GM21825 (cell line): ENCODE results near the gene NCAPH2.

ENCODE experiments used
- ATAC-seq: cut with Tn5 transposase; IDR thresholded peaks from one replicate; pipeline ENCODE4 v1.9.1; 2021; ENCODE audit warnings: mild to moderate bottlenecking, moderate library complexity; ENCODE audit not compliant: unreplicated experiment

The NCAPH2 gene

GRCh38 chr22:50473855-50474671 is 34.0 kb upstream of the NCAPH2 start:
- no peak for ATAC-seq

DNA sequence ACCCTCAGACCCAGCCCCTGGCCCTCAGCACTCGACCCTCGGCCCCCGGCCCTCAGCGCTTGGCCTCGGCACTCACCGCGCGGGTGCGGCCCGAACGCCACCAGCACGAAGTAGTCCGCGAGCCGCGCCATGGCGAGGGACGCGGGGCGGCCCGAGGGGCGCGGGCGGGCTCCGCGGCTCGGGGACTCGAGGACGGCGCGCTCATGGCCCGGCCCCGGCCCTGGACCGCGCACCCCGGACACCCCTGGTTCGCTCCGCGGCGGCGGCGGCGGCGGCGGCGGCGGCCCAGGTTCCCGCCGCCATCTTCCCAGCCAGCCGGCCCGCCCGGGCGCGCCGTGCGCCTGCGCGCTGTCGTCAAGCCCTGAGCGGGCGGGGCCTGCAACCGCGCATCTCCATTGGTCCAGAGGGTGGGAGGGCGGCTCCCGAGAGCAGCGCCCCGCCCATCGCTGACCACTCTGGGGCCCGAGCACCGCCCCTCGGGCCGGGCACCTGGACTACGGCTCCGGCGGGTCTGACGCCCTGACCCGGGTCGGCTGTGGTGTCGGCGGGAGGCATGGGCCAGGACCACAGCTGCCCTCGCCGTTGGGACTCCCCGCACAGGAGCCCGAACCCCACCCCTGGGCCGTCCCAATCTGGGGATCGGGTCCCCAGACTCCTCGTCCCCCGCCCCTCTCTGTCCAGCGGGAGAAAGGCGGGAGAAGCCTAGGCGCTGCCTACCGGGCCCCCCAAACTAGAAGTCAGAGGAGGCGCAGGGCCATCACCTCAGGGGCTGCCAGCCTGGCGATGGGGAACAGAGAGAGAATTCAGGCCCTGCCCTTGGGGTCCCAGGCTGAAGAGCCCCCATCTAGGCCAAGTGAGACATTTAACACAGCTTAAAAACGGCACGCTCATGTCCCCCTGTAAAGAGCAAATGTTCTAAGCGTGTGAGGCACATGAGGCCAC is 33.0 kb upstream of the NCAPH2 start, which contains the start of gene SBF1:
Gene SBF1, minus strand, starts transcription at position 326 of the 942 bp plus-strand sequence. Its CDS starts 195 bp downstream, at position 131.
- peak; percentile 50 for ATAC-seq

GRCh38 chr22:50475652-50476002 is 32.4 kb upstream of the NCAPH2 start:
- ATAC-seq, result no peak

- no peak for ATAC-seq
These were observed 31.2 kb upstream of the NCAPH2 start for GRCh38 chr22:50476868-50477267.

- ATAC-seq, result no peak
These were observed 30.1 kb upstream of the NCAPH2 start for GRCh38 chr22:50477923-50478322.

DNA sequence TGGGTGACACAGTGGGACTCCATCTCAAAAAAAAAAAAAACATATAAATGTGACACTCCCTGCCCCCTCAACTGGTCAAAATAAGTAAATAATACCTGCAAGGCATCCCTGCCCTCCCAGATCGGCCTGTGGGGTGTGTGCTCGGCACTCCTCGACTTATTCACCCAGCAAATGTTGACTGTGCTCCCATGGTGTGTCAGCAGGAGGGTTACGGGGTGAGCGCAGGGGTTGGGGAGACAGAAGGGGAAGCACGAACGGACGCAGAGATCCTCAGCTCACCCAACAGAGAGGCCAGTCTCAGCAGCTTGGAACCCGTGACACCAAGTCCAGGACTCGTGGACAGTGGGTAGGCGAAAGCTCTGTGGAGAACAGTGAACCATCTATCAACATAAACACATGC is 28.3 kb upstream of the NCAPH2 start:
- no peak for ATAC-seq

GRCh38 chr22:50481045-50481439 is 27.0 kb upstream of the NCAPH2 start:
- ATAC-seq, result no peak

DNA sequence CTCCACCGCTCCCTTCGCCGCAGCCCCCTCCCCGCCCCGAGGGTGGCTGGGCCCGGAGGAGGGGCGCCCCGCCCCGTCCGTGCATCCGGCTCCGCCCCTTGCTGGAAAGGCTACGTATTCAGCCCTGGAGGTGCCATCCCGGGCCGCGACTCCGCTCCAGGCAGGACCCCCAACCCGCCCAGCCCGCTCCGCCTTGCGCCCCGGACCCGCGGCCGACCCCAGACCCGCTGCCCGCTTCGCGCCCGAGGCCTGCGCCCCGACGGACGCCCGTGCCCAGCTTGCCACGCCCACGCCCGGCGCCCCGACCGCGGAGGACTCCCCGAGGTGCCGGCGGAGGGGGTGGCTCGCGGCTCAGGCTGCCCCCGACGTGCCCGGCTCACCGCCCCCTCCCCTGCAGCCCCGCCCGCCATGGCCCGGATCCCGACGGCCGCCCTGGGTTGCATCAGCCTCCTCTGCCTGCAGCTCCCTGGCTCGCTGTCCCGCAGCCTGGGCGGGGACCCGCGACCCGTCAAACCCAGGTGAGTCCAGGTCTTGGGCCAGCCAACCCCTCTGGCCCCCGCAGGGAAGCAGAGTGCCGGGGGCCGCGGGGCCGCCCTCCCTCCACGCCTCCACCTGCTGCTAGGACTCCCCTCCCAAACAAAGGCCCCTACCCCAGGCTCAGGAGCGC is 26.5 kb upstream of the NCAPH2 start, which contains the start of gene ADM2:
Gene ADM2, plus strand, starts transcription at position 104 of the 667 bp plus-strand sequence. Its CDS starts 305 bp downstream, at position 409.
- ATAC-seq, result no peak

DNA sequence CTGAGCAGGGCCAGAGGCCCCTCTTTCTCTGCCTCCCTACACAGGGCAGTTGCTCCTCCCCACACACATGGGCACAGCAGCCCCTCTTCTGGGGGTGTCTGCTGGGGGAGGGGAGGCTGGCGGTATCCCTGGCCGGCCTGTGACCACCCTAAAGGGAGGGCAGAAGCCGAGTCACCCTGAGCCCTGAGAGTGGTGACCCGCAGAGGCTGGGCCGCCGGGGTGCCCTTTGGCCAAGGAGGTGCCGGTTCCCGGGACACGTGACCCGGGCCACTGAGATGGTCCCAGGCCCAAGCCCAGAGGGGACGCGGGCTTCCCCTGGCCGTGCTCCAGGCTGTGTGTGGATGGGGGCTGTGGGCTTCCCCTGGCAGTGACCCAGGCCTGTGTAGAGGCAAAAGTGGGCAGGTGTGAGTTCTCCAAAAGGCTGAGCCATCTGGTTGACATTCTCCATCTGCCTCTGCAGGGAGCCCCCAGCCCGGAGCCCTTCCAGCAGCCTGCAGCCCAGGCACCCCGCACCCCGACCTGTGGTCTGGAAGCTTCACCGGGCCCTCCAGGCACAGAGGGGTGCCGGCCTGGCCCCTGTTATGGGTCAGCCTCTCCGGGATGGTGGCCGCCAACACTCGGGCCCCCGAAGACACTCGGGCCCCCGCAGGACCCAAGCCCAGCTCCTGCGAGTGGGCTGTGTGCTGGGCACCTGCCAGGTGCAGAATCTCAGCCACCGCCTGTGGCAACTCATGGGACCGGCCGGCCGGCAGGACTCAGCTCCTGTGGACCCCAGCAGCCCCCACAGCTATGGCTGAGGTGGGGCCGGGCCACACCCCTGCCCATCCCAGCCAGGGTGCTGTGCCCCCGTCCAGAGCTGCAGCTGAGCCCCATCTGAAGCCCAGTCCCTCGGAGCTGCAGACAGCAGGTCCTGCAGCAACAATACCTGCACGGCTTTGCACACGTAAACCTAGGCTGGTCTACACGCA is 25.6 kb upstream of the NCAPH2 start:
- no peak for ATAC-seq

GRCh38 chr22:50483106-50483505 is 24.9 kb upstream of the NCAPH2 start:
- ATAC-seq, result no peak

GRCh38 chr22:50483556-50483955 is 24.5 kb upstream of the NCAPH2 start:
- ATAC-seq, result no peak

GRCh38 chr22:50483977-50484853 is 23.8 kb upstream of the NCAPH2 start:
- no peak for ATAC-seq

DNA sequence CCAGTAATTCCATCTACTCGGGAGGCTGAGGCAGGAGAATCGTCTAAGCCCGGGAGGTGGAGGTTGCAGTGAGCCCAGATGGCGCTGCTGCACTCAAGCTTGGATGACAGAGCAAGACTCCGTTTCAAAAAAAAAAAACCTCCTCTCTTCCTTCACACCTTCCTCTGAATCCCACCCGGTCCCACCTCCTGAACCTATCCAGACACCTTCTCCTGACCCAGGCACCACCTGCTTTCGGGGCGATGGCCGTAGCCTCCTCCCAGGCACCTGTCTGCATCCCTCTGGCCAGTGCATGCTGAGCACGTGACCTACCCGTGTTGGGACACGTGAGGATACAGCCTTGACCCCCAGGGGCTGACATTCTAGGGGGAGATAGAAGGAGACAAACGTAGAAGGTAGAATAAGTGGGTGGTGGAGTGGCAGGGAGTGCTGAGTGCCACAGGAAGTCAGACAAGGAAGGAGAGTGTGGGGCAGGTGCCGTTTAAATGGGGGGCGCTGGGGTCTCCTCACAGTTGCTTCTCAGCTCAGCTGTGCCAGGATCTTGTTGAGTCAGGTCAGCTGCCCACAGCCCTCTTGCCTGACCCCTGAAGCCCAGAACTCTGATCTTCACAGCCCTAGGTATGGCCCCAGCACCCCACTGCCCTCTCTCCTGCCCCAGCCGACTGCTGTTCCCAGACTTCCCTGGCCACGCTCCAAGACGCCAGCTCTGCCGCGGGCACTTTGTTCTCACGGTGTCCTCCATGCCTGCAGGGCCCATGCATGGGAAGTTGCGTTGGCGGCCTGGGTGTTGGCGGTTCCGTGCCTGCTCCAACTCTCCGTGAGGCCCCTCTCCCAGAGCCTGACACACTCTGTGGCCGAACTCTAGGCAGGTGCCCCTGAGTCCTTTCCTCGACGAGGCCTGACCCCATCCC is 22.5 kb upstream of the NCAPH2 start:
- ATAC-seq, result no peak

- ATAC-seq, result no peak
These were observed 21.3 kb upstream of the NCAPH2 start, which contains the start of gene MIOX for GRCh38 chr22:50486561-50487289. Gene MIOX (plus strand): TSS chr22:50486859. CDS start chr22:50486898, 39 bp downstream.

GRCh38 chr22:50487290-50488005 is 20.6 kb upstream of the NCAPH2 start:
- no peak for ATAC-seq

- no peak for ATAC-seq
These were observed 19.9 kb upstream of the NCAPH2 start for GRCh38 chr22:50488006-50488677.
